HG03060 (cell line): ENCODE measurements around the gene TTLL3.

Experiments used
- ATAC-seq: cut with Tn5 transposase; IDR thresholded peaks from one replicate; pipeline ENCODE4 v1.9.1; 2021; ENCODE audit warnings: low read depth, moderate number of reproducible peaks; ENCODE audit not compliant: unreplicated experiment

TTLL3 gene

DNA sequence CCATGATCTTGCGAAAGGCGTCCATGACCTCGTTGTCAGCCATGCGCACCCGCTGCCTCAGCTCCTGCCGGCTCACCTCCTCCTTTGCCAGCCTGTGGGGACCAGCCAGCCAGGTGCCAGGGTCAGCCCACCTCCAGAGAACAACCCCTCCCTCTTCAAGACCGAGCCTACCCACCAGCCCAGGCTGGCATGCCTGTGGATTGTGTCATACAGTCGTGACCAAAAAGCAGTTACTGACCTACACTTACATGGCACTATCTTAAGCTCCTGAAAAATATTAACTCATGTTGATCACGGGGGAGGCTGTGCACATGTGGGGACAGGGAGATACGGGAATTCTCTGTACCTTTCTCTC, 29.6 kb upstream of the TTLL3 start:
- no peak for ATAC-seq

DNA sequence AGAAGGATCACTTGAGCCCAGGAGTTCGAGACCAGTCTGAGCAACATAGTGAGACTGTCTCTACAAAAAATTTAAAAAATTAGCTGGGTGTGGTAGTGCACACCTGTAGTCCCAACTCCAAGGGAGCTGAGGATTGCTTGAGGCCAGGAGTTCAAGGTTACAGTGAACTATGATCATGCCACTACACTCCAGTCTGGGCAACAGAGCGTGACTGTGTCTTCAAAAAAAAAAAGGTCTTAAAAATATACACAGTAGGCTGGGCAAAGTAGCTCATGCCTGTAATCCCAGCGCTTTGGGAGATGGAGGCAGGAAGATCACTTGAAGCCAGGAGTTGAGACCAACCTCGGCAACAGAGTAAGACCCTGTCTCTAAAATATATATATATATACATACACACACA, 29.2 kb upstream of the TTLL3 start:
- no peak for ATAC-seq

DNA sequence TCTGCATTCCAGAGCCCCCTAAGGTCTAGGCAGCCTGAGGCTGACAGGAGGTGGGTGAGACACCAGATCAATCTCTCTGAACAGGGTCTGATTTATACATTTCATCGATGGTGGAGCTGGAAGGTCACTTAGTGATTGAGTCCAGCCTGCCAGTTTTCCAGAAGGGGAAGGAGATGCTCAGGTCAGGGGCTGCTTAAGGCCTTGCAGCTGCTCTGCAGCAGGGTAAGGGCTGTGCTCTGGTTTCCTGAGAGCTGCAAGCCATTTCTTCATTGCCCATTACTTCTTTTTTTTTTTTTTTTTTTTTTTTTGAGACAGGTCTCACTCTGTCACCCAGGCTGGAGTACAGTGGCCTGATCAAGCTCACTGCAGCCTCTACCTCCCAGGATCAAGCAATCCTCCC, 28.5 kb upstream of the TTLL3 start:
- no peak for ATAC-seq

DNA sequence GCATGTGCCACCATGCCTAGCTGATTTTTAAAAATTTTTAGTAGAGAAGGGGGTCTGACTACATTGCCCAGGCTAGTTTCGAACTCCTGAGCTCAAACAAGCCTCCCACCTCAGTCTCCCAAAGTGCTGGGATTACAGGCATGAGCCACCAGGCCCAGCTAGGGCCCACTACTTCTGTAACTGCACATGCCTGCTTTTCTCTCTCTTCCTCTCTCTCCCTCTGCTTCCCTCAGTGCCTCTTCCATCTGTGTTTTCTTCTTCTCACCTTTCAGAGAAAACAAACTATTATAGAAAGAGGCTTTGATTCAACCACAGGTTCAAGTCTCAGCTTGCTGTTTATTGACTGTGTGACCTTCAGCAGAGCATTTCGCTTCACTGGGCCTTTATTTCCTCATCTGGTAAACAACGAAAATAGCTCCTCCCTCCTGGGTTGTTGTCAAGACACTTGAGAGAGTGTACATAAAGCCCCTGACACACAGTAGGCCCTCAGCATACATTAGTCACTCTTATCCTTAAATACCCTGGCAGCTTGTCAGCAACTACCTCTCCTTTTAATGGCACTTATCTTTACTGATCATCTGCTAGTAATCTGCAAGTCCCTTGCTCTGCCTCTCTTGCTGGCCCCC, 28.0 kb upstream of the TTLL3 start:
- no peak for ATAC-seq

DNA sequence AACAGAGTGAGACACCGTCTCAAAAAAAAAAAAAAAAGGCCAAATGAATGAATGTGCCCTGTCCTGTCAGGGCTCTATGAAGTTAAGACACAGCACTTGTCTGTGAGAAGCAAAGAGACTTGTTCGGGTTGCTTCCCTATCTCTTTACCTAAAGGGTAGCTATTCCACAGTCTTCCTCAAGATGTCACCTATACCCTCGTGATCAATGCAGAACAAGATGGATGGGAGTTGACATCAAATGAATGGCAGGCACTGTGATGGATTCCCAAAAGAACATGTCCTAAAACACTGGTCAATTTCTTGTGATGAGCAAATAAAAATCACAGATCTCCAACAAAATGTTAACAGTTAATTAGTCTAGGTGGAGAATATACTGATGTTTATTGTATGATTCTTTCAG, 27.3 kb upstream of the TTLL3 start:
- no peak for ATAC-seq

DNA sequence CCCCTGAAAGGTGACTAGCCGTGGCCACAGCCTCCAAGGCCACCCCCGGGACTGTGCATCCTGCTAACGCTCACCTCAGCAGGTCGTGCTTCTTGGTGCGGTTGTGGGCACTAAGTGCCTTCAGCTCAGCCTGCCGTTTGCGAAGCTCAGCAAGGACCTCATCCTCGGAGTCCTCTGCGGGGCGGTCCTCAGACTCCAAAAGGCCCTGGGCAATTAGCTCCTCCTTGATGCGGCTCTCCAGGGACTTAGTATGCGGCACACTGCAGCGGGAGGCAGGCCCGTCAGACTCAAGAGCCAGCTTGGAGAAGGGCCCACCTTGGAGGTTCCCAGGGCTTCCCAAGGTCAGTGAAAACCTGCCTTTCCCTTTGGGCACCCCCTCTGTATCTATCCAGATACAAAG, 26.1 kb upstream of the TTLL3 start:
- ATAC-seq: no peak

DNA sequence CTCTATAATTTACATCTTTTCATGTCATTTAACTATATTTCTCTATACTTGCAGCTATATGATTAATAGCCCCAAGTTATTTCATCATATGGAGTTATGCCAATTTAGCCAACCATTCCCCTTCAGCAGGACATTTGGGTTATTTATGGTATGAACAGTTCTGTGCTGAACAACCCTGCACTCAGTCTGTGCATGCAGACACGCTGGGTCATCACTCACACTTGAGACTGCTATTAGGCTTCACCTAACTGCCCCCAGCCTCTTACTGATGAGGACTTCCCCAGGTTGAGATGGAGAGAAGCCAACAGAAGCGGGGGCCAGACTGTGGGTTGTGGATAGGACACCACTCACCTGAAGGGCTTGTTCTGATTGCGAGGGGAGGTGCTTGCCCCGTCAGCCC, 25.1 kb upstream of the TTLL3 start:
- ATAC-seq: no peak

DNA sequence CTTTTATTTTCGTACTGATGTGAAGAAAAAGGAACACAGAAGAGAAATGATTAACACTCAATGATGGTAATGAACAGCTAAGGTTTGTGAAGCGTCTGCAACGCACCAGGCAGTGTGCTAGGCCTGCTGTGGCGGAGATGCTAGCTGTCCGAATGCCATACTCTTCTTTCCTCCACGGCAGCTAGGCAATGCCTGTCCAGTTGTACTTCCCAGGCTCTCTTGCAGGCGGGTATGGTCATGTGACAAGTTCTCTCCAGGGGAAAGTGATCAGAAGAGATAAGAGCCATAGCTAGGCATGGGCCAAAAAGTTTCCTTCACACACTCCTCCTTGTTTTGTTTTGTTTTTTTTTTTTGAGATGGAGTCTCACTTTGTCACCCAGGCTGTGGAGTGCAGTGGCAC, 24.5 kb upstream of the TTLL3 start:
- ATAC-seq: no peak

DNA sequence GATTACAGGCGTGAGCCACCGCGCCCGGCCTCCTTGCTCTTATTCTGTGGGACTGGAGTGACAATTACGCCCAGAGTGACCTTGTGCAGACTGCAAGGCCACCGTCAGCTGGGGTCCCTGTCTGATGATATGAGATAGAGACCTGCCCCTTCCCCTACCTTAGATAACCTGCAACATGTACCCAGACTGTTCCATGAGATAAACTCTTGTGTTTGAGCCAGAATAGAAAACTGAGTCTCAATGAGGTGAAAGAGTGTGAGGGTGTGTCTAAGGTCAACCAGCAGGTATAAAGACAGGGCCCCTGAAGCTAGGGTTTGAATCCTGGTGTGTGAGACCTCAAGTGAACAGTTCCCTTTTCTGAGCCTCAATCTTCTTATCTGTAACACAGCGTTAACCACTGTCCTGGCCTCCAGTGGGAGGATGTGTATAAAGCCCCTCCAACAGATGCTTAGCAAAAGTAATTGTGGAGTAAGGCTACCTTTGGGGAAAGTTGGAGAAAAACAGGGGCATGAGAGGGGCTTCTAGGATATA, 23.8 kb upstream of the TTLL3 start:
- ATAC-seq: no peak

DNA sequence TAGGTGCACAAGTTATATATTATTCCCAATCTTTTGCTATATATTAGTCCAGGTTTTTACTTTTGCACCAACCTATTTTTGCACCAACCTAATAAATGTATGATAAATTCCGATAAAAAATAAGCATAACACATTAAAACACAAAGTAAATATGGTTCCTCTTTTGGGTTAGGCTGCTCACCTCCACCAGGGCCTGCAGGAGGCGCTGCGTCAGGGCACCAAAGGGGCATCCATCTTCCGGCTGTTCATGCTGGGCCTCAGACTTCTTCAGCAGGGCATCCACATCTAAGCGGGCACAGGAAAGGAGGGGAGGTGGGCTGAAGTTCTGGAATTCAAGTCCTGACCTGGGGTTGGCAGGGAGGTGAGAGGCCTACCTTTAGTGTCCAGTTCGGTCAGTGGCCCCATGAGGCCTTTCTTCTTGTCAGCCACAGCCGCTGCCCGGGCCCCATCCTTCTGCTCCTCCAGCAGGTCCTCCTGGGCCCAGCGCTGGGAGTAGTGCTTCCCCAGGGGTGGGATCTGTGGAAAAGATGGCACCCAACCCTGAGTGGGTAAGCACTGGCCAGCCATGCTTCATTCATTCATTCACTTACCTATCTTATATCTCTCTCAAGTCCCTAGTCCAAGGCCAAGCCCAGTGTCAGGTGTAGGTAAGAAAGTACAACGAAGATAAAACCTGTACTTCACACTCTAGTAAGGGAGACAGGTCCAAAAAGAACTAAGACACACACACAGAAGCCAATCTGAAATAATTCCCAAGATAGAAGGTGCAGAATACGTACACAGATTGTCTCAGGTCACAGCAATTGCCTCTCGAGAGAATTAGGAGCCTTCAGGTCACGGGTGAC, 23.0 kb upstream of the TTLL3 start:
- no peak for ATAC-seq

DNA sequence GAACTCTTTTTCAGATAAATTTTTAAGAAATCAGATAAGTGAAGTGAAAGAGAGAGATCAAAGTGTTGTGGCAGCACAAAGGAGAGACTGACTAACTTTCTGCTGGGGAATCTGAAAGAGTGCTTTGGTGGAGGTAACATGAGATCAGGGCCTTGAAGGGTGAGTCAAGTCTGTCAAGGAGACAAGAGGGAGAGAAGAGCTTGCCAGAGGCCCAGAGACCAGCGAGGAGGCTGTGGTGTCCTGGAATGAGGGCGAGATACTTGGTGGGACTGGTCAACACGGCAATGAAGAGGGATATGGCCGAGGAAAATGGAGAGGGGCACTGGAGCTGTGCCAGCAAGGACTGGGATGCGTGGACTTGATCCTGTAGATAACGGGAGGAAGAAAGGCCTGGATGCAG, 22.3 kb upstream of the TTLL3 start:
- ATAC-seq: no peak

DNA sequence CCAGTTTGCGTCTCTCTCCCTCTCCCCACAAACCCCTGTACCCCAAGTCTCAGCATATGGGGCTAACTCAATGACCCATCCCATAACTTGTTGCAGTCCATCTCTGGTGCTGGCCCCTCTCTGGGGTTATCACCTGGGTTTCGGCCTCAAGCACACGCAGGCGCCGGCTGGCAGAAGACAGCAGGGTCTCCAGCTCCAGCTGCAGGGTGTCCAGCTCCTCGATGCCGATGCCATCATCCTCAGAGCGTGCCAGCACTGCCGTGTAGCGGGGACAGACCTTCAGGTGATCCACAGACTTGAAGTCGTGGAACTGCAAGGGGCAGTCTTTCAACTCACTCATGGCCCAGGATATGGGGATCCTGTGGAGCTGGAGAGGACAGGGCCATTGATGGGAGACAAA, 18.9 kb upstream of the TTLL3 start:
- no peak for ATAC-seq

DNA sequence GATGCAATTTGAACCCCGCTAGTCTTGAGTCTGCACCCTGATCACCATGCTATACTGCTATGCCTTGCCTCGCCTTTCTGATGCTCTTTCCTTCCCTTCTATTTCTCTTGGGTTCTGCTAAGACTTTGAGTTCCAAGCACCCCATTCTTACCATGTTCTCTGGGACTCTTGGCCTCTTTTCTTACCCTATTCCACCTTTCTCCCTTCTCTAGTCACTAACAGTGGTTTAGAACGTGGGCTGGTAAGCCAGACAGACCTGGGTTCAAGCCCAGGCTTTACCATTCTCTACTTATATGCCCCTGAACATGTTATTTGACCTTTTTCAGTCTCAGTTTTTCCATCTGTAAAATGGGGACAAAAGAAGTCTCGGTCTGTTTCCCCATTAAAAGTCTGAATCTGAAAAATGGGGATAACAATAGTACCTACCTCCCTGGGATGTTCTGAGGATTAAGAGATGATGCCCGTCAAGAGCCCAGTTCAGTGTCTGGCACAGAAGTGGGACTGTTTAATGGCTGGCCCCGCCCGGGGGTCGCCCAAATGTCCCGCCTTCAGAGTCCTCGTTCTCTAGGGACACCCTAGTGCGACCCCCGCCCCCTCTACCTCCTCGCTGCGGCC, 18.2 kb upstream of the TTLL3 start:
- no peak for ATAC-seq

DNA sequence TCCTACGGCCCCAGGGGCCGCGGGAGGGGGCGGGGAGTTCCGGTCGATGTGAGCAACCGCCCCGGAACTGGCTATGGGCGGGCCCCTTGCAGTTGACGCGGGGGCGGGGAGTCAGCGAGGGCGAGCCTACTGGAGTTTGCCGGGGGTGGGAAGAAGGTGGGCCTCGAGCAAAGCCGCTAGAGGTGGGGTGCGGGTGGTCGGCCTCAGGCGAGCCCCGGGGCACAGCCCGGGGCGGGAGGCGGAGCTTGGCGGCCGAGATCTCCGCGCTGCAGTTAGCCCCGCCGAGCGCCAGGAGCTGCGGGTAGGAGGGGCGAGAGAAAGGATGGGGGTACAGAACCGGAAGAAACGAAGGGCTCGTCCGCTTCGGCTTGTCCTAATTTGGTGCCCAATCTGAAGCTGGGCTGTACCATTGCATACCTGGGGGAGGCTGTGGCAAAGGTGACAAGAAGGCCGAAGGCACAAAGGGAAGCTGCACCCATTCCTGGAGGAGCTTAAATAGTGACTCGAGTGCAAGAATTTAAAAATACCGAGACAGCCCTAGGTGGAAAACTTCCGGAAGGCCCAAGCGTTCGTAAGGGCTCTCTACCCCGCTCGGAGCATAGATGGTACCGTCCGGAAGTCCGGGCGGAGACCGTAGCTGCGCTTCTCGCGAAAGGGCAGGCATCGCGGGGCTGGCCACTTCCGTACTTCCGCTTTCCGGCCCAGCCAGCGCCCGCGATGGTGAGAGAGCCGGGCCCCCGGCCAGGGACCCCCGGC, 17.5 kb upstream of the TTLL3 start, which contains the start of the genes ARPC4 and TADA3:
ARPC4 (plus strand) TSS at position 678 of the 756 bp plus-strand sequence; CDS start at position 718, 40 bp downstream.
TADA3 (minus strand) TSS at position 69 of the 756 bp plus-strand sequence. CDS start 1,007 bp downstream, outside the sequence.
- ATAC-seq: peak; percentile 84

DNA sequence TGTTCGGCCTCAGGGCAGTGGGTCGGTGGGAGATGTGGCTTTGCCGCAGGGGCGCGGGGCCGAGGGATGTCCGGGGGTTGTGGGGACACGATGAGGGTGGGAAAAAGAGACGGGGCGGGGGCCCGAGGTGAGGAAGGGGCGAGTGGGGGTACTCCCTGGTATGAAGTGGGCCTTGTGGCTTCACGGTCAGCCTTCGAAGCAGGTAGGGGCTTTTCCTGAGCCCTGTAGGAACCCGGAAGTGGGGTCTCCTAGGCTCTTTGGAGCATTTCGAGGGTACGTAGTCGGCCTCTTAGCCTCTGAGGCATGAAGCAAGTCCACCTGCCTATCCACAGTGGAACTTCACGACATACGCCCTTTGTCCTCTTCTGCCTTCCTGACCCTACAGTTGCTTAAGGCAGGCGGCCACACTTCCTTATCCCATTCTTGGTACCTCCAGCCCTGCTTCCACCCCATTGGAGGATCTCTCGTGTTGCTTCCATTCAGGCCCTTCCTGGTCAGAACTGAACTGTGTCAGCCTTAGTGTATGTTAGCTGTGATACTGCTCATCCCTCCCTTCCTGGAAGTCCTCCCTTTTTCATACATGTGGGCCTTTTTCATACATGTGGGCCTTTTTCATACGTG, 16.8 kb upstream of the TTLL3 start:
- ATAC-seq: no peak

DNA sequence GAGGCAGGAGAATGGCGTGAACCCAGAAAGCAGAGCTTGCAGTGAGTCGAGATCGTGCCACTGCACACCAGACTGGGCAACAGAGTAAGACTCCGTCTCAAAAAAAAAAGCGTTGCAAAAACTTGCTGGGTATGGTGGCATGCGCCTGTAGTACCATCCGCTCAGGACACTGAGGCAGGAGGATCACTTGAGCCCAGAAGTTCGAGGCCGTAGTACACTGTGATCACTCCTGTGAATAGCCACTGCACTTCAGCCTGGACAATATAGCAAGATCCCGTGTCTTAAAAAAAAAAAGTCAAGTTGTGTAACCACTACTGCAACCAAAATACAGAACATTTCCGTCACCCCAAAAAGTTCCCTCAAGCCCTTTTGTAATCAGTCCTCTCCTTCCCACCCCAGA, 15.7 kb upstream of the TTLL3 start:
- ATAC-seq: no peak

DNA sequence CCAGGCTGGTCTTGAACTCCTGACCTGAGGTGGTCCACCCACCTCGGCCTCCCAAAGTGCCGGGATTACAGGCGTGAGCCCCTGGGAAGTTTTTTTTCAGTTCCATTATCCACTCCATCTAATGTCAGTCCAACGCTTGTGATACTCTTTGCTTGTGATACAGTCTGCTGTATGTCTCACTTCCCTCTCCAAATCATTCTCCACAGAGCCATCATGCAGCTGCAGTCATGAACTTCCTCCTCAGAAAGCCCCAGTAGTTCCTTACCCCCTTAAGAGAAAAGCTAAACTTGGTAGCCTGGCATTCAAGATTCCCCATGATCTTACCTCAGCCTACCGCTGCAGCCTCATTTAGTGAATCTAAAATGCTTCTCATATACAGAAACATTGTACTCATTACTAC, 14.9 kb upstream of the TTLL3 start:
- no peak for ATAC-seq

DNA sequence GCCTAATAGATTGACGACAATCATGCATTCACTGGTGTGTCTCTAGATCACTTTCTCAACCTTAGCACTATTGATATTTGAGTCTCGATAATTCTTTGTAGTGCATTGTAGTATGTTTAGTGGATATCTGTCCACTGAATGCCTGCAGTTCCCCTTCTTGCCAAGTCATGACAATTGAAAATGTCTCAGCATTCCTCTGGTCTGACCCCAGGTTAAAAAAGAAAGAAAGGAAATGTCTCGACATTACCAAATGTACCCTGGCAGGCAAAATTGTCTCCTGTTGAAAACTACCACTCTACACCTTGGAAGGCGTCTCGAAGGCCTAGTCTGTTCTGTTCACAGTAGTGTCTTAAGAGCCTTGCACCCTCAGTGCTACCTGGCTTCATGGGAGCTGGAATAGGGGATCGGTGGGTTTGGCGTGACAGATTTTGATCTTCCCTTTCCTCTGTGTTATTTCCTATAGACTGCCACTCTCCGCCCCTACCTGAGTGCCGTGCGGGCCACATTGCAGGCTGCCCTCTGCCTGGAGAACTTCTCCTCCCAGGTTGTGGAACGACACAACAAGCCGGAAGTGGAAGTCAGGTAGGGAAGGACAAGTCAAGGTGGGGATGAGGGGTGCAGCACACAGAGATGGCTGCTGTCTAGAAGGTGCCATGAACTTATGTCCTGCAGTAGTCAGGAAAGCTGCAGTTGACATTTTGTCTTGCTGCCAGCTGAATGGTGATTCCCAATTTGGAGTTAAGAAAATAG, 12.7 kb upstream of the TTLL3 start:
- no peak for ATAC-seq

DNA sequence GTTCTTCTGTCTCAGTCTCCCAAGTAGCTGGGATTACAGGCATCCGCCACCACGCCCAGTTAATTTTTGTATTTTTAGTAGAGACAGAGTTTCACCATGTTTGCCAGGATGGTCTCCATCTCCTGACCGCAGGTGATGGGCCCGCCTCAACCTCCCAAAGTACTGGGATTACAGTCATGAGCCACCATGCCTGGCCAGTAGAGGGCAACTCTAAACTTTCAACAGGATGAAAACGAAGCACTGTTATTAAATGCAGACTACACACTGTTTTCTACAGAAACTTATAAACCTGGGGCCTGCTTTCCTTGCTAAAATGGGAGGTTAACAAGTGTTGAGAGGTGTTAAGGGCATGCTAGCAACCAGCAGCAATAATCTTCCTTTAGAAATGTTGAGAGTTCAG, 9.5 kb upstream of the TTLL3 start:
- no peak for ATAC-seq

DNA sequence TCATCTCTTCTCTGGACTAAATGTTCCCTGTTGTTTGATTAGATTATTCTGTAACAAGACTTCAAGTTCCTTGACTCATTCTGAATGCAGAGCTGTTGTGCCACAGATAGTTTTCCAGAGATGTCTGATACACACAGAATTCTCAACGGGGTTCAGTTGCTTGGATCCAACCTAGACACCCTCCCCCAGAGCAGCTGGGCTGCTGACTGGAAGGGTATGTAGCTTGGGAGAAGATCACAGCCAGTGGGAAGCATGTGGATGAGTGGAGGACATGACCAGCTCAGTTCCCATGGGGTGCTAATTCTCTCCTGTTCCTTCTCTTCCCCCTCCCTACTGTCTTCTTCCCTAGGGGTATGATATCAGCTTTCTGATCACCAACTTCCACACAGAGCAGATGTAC, 6.6 kb upstream of the TTLL3 start:
- no peak for ATAC-seq
